GM19193 (cell line): Measurements from ENCODE around the gene STN1.

Source experiments
- POLR2A ChIP-seq: IDR thresholded peaks from 4 replicates; pipeline ENCODE4 v1.6.1; 2011; ENCODE audit not compliant: insufficient read depth, insufficient read length; ENCODE audit errors: extremely low read depth

STN1 gene

GRCh38 chr10:103849880-103850571 is 68.0 kb downstream of the STN1 start:
- no peak for TF ChIP-seq POLR2A

GRCh38 chr10:103849212-103849877 is 68.6 kb downstream of the STN1 start:
- no peak for TF ChIP-seq POLR2A

GRCh38 chr10:103847909-103848468 is 70.0 kb downstream of the STN1 start:
- no peak for TF ChIP-seq POLR2A

DNA sequence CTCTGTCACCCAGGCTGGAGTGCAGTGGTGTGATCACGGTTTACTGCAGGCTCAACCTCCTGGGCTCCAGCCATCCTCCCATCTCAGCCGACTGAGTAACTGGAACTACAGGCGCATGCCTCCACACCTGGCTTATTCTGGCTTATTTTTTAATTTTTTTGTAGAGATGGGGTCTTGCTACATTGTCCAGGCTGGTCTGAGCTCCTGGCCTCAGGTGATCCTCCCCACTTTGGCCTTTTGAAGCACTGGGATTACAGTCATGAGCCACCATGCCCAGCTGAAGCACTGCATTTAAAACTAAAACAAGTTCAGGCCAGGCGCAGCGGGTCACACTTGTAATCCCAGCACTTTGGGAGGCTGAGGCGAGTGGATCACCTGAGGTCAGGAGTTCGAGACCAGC is 70.6 kb downstream of the STN1 start:
- TF ChIP-seq POLR2A = no peak

- TF ChIP-seq POLR2A = no peak
Measured at GRCh38 chr10:103845972-103846371, 72.0 kb downstream of the STN1 start.

DNA sequence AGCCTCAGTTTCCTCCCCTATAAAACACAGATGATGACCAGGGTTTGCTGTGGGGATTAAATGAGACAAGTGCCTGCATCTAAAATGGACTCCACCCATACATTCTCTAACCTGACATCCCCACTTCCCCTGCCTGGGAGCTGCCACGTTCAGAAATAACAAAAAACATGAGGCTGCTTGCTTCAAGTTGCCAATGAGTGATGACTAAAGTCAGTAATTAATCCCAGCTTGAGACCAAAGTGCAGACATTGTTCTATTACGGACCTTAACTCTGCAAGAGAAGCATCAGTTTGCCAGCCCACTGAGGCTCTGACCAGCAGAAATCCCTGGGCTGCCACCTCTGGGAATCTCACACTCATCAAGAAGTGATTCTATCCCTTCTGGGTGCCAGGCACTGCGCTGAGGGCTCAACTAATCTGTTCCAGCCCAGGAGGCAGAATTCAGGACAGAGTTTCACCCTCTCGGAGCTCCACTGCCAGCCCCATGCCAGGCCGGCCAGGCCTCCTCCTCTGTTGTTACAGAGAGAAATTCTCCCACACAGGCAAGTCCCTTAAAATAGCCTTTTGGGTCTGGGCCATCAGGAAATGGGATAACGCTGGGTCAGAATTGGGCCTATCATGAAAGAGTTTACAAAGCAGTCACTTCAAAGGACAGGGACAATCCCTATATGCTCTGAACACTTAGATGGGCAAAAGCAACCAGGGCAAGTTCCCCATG is 74.0 kb downstream of the STN1 start:
- no peak for TF ChIP-seq POLR2A

- TF ChIP-seq POLR2A = no peak
Measured at GRCh38 chr10:103843045-103843444, 74.9 kb downstream of the STN1 start.

- TF ChIP-seq POLR2A = no peak
Measured at GRCh38 chr10:103842605-103843004, 75.4 kb downstream of the STN1 start.

GRCh38 chr10:103841519-103841918 is 76.5 kb downstream of the STN1 start:
- no peak for TF ChIP-seq POLR2A

- TF ChIP-seq POLR2A = no peak
Measured at GRCh38 chr10:103840740-103841070, 77.3 kb downstream of the STN1 start.

GRCh38 chr10:103839872-103840739 is 77.9 kb downstream of the STN1 start:
- TF ChIP-seq POLR2A = no peak

DNA sequence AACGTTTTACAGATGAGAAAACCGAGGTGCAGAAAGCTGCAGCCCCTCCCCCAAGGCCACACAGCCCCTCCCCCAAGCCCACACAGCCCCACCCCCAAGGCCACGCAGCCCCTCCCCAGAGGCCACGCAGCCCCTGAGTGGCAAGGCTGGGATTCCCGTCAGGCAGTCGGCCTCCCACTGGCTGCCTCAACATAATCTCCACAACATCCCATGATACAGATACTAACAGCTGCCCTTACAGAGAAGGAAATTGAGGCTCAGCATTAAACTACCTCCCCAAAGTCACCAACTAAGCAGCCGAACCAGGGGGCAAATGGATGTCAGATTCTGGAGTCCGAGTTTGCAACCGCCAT is 78.5 kb downstream of the STN1 start:
- TF ChIP-seq POLR2A = no peak

- no peak for TF ChIP-seq POLR2A
Measured at GRCh38 chr10:103838862-103839518, 79.0 kb downstream of the STN1 start.

DNA sequence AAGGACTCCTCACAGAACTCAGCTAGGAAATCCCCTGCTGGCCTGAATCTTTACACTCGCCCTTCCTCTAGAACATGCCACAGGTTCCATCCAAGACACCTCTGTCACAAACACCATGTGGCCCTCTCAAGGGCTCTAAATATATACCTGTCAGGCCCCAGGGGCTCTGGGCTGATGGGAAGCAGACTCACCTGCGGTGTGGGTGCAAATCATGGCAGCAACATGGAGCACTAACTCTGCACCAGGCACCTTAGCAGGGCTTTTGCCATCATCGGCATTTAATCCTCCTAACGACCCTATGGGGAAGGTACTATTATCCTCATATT is 80.0 kb downstream of the STN1 start:
- no peak for TF ChIP-seq POLR2A
